Measurements from ENCODE around the gene HNRNPA0.

DNA sequence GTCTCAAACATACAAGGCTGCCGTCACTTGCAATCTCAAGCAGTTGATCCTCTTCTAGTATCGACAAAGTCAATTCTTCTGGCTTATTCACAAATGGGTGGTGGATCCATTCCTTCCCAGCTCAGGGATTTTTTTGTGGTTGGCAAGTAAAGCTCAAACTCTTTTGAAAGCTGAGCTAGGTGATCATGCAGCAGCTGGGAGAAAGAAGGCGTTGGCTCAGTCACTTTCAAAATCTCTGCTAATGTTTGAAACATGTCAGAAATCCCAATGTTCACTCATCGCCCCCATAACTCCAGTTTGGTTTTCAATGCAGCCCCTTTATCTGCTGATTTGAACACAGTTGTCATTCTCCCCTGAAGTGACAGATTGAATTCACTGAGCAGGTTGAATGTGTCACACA, 4.0 kb upstream of the HNRNPA0 start:
- no peak for TF ChIP-seq EZH2phosphoT487 (IDR thresholded peaks at IDR 0.05; ENCODE audit: borderline replicate concordance, low read depth, low read length)
- TF ChIP-seq, protein P1, sequence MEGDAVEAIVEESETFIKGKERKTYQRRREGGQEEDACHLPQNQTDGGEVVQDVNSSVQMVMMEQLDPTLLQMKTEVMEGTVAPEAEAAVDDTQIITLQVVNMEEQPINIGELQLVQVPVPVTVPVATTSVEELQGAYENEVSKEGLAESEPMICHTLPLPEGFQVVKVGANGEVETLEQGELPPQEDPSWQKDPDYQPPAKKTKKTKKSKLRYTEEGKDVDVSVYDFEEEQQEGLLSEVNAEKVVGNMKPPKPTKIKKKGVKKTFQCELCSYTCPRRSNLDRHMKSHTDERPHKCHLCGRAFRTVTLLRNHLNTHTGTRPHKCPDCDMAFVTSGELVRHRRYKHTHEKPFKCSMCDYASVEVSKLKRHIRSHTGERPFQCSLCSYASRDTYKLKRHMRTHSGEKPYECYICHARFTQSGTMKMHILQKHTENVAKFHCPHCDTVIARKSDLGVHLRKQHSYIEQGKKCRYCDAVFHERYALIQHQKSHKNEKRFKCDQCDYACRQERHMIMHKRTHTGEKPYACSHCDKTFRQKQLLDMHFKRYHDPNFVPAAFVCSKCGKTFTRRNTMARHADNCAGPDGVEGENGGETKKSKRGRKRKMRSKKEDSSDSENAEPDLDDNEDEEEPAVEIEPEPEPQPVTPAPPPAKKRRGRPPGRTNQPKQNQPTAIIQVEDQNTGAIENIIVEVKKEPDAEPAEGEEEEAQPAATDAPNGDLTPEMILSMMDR (conservative IDR thresholded peaks at IDR 0.05; ENCODE audit: low read length) = no peak

Measured in OCI-LY7 (cell line).